Measurements from ENCODE around the gene TNFAIP8L3. TPM values are rescaled to one million over a fixed set of nuclear protein-coding genes. Genes with fewer than 3 reads are reported as not detected.

Gene TNFAIP8L3
- total and polyA plus RNA-seq, 5 donors from 2014 or later = not detected

GRCh38 chr15:51065781-51066180 lies 28.9 kb downstream of the TNFAIP8L3 start:
- H3K27me3 ChIP-seq (ENCODE audit: control insufficient read depth, insufficient read depth, low read length) = peaks cover 4% of the 10 kb centered on the region
- no peaks in the 10 kb centered on the region for H3K9me3 ChIP-seq (ENCODE audit: control insufficient read depth in 2 of 2, low read length in 2 of 2)
- H3K4me1 Mint-ChIP-seq = peaks cover 0 to 3% (median 1%) of the 10 kb centered on the region in 4 donors
- no peaks in the 10 kb centered on the region for H3K4me1 ChIP-seq (ENCODE audit: control insufficient read depth, insufficient read depth, low read length, poor library complexity, severe bottlenecking)
- H3K9me3 Mint-ChIP-seq = no peaks in the 10 kb centered on the region
- H3K4me3 Mint-ChIP-seq = no peak overlapping the region
- H3K27ac ChIP-seq (ENCODE audit: insufficient read depth, low read length, poor library complexity, severe bottlenecking) = no peak overlapping the region
- peaks cover 10% of the 10 kb centered on the region for H3K27me3 Mint-ChIP-seq
- no peaks in the 10 kb centered on the region for H3K36me3 ChIP-seq (ENCODE audit: control insufficient read depth, insufficient read depth, low read length)
- no peak for DNase-seq
- no peak overlapping the region for H3K4me3 ChIP-seq (ENCODE audit: low read depth, low read length)
- ATAC-seq (ENCODE audit: low read depth in 2 of 2) = no peak
- no peaks in the 10 kb centered on the region for H3K36me3 Mint-ChIP-seq
- H3K27ac Mint-ChIP-seq = no peak overlapping the region

- H3K4me1 Mint-ChIP-seq = peaks cover 0 to under 1% (median under 1%) of the 10 kb centered on the region in 4 donors
Observed at GRCh38 chr15:51065261-51065660, 29.4 kb downstream of the TNFAIP8L3 start.

DNA sequence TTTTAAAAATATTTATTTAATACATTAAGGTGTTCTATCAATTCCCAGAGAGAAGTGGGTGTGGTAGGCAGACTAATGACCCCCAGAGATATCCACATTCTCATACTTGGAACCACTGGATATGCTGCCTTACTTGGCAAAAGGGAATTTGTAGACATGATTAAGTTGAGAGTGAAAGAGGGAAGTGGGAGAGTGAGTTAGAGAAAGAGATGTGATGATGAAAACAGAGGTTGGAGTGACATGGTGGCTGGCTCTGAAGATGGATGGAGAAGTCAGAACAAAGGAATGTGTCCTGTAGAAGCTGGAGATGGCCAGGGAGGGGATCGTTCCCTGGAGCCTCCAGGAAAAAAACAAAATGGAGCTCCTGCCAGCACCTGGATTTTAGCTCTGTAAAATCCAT lies 32.0 kb downstream of the TNFAIP8L3 start:
- H3K9me3 ChIP-seq (ENCODE audit: control insufficient read depth in 2 of 2, low read length in 2 of 2) = no peaks in the 10 kb centered on the region
- Mint-ChIP-seq H3K27ac (peak overlapping the region in 1 of 3 donors; percentile 18), H3K36me3 (no peaks in the 10 kb centered on the region), H3K4me3 (no peak overlapping the region), H3K9me3 (no peaks in the 10 kb centered on the region), H3K27me3 (peaks cover 14% of the 10 kb centered on the region), H3K4me1 (no peaks in the 10 kb centered on the region)
- H3K27ac ChIP-seq (ENCODE audit: insufficient read depth, low read length, poor library complexity, severe bottlenecking) = no peak overlapping the region
- DNase-seq (no peak), ATAC-seq (ENCODE audit: low read depth in 2 of 2) (no peak)
- no peaks in the 10 kb centered on the region for H3K36me3 ChIP-seq (ENCODE audit: control insufficient read depth, insufficient read depth, low read length)
- H3K4me3 ChIP-seq (ENCODE audit: low read depth, low read length) = no peak overlapping the region
- H3K4me1 ChIP-seq (ENCODE audit: control insufficient read depth, insufficient read depth, low read length, poor library complexity, severe bottlenecking) = no peaks in the 10 kb centered on the region
- H3K27me3 ChIP-seq (ENCODE audit: control insufficient read depth, insufficient read depth, low read length) = peaks cover 4% of the 10 kb centered on the region

More at GRCh38 chr15:51065261-51065660, 29.4 kb downstream of the TNFAIP8L3 start:
- Mint-ChIP-seq H3K27ac (no peak overlapping the region), H3K9me3 (no peaks in the 10 kb centered on the region), H3K27me3 (peaks cover 10% of the 10 kb centered on the region), H3K36me3 (no peaks in the 10 kb centered on the region), H3K4me3 (no peak overlapping the region)
- H3K27ac ChIP-seq (ENCODE audit: insufficient read depth, low read length, poor library complexity, severe bottlenecking) = no peak overlapping the region
- no peaks in the 10 kb centered on the region for H3K36me3 ChIP-seq (ENCODE audit: control insufficient read depth, insufficient read depth, low read length)
- no peak overlapping the region for H3K4me3 ChIP-seq (ENCODE audit: low read depth, low read length)
- DNase-seq (no peak), ATAC-seq (ENCODE audit: low read depth in 2 of 2) (no peak)
- no peaks in the 10 kb centered on the region for H3K4me1 ChIP-seq (ENCODE audit: control insufficient read depth, insufficient read depth, low read length, poor library complexity, severe bottlenecking)
- H3K9me3 ChIP-seq (ENCODE audit: control insufficient read depth in 2 of 2, low read length in 2 of 2) = no peaks in the 10 kb centered on the region
- peaks cover 4% of the 10 kb centered on the region for H3K27me3 ChIP-seq (ENCODE audit: control insufficient read depth, insufficient read depth, low read length)

- Mint-ChIP-seq H3K4me3 (no peak overlapping the region), H3K27ac (no peak overlapping the region), H3K27me3 (peaks cover 14% of the 10 kb centered on the region), H3K9me3 (no peaks in the 10 kb centered on the region), H3K4me1 (no peaks in the 10 kb centered on the region), H3K36me3 (no peaks in the 10 kb centered on the region)
- Histone ChIP-seq H3K9me3 (ENCODE audit: control insufficient read depth in 2 of 2, low read length in 2 of 2) (no peaks in the 10 kb centered on the region), H3K4me3 (ENCODE audit: low read depth, low read length) (no peak overlapping the region), H3K36me3 (ENCODE audit: control insufficient read depth, insufficient read depth, low read length) (no peaks in the 10 kb centered on the region), H3K27me3 (ENCODE audit: control insufficient read depth, insufficient read depth, low read length) (peaks cover 7% of the 10 kb centered on the region), H3K27ac (ENCODE audit: insufficient read depth, low read length, poor library complexity, severe bottlenecking) (no peak overlapping the region), H3K4me1 (ENCODE audit: control insufficient read depth, insufficient read depth, low read length, poor library complexity, severe bottlenecking) (no peaks in the 10 kb centered on the region)
- ATAC-seq (ENCODE audit: low read depth in 2 of 2) (no peak), DNase-seq (no peak)
Observed at GRCh38 chr15:51060030-51060673, 34.6 kb downstream of the TNFAIP8L3 start.

DNA sequence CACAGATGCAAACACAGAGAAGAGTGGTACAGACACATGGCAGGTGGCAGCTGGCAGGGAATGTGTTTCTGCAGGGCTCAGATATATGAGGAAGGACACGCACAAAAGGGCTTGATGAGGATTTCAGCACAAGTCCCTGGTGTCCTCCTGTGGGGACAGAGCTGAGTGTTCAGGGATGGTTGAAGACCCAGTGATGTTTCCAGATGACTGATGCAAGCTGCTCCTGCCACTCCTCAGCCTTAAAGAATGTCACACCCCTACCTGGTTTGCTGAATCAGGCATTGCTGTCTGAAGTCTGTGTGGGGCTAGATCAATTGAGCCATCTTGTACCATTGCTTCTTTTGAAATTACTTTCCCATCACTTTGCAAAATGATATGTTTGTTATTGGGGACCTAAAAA lies 40.2 kb downstream of the TNFAIP8L3 start:
- Histone ChIP-seq H3K9me3 (ENCODE audit: control insufficient read depth in 2 of 2, low read length in 2 of 2) (no peaks in the 10 kb centered on the region), H3K4me1 (ENCODE audit: control insufficient read depth, insufficient read depth, low read length, poor library complexity, severe bottlenecking) (no peaks in the 10 kb centered on the region), H3K36me3 (ENCODE audit: control insufficient read depth, insufficient read depth, low read length) (no peaks in the 10 kb centered on the region), H3K4me3 (ENCODE audit: low read depth, low read length) (no peak overlapping the region), H3K27me3 (ENCODE audit: control insufficient read depth, insufficient read depth, low read length) (peaks cover 3% of the 10 kb centered on the region), H3K27ac (ENCODE audit: insufficient read depth, low read length, poor library complexity, severe bottlenecking) (no peak overlapping the region)
- H3K9me3 Mint-ChIP-seq = no peaks in the 10 kb centered on the region
- H3K4me3 Mint-ChIP-seq = no peak overlapping the region
- no peaks in the 10 kb centered on the region for H3K4me1 Mint-ChIP-seq
- no peak for DNase-seq
- ATAC-seq (ENCODE audit: low read depth in 2 of 2) = no peak
- no peak overlapping the region for H3K27ac Mint-ChIP-seq
- no peaks in the 10 kb centered on the region for H3K36me3 Mint-ChIP-seq
- H3K27me3 Mint-ChIP-seq = peaks cover 10% of the 10 kb centered on the region

- Mint-ChIP-seq H3K9me3 (no peaks in the 10 kb centered on the region), H3K36me3 (no peaks in the 10 kb centered on the region), H3K4me1 (no peaks in the 10 kb centered on the region), H3K4me3 (no peak overlapping the region), H3K27me3 (peaks cover 12% of the 10 kb centered on the region), H3K27ac (no peak overlapping the region)
- no peak for ATAC-seq (ENCODE audit: low read depth in 2 of 2)
- Histone ChIP-seq H3K36me3 (ENCODE audit: control insufficient read depth, insufficient read depth, low read length) (no peaks in the 10 kb centered on the region), H3K4me3 (ENCODE audit: low read depth, low read length) (no peak overlapping the region), H3K9me3 (ENCODE audit: control insufficient read depth in 2 of 2, low read length in 2 of 2) (no peaks in the 10 kb centered on the region), H3K27me3 (ENCODE audit: control insufficient read depth, insufficient read depth, low read length) (peaks cover 3% of the 10 kb centered on the region), H3K4me1 (ENCODE audit: control insufficient read depth, insufficient read depth, low read length, poor library complexity, severe bottlenecking) (no peaks in the 10 kb centered on the region), H3K27ac (ENCODE audit: insufficient read depth, low read length, poor library complexity, severe bottlenecking) (no peak overlapping the region)
- no peak for DNase-seq
Observed at GRCh38 chr15:51053571-51053970, 41.1 kb downstream of the TNFAIP8L3 start.

- no peaks in the 10 kb centered on the region for H3K36me3 ChIP-seq (ENCODE audit: control insufficient read depth, insufficient read depth, low read length)
- H3K27me3 Mint-ChIP-seq = peaks cover 14% of the 10 kb centered on the region
- no peaks in the 10 kb centered on the region for H3K4me1 Mint-ChIP-seq
- ATAC-seq (ENCODE audit: low read depth in 2 of 2) = no peak
- H3K9me3 ChIP-seq (ENCODE audit: control insufficient read depth in 2 of 2, low read length in 2 of 2) = no peaks in the 10 kb centered on the region
- H3K27ac Mint-ChIP-seq = no peak overlapping the region
- DNase-seq = no peak
- H3K27me3 ChIP-seq (ENCODE audit: control insufficient read depth, insufficient read depth, low read length) = peaks cover 3% of the 10 kb centered on the region
- no peaks in the 10 kb centered on the region for H3K9me3 Mint-ChIP-seq
- H3K4me1 ChIP-seq (ENCODE audit: control insufficient read depth, insufficient read depth, low read length, poor library complexity, severe bottlenecking) = no peaks in the 10 kb centered on the region
- H3K4me3 ChIP-seq (ENCODE audit: low read depth, low read length) = no peak overlapping the region
- no peak overlapping the region for H3K4me3 Mint-ChIP-seq
- no peak overlapping the region for H3K27ac ChIP-seq (ENCODE audit: insufficient read depth, low read length, poor library complexity, severe bottlenecking)
- H3K36me3 Mint-ChIP-seq = no peaks in the 10 kb centered on the region
Observed at GRCh38 chr15:51051776-51052175, 42.9 kb downstream of the TNFAIP8L3 start.

GRCh38 chr15:51049081-51049480 lies 45.6 kb downstream of the TNFAIP8L3 start:
- Mint-ChIP-seq H3K9me3 (no peaks in the 10 kb centered on the region), H3K27me3 (peaks cover 23% of the 10 kb centered on the region)

More at GRCh38 chr15:51049081-51049480, 45.6 kb downstream of the TNFAIP8L3 start:
- ATAC-seq (ENCODE audit: low read depth in 2 of 2) = no peak
- no peak overlapping the region for H3K27ac ChIP-seq (ENCODE audit: insufficient read depth, low read length, poor library complexity, severe bottlenecking)
- H3K4me3 ChIP-seq (ENCODE audit: low read depth, low read length) = no peak overlapping the region
- no peaks in the 10 kb centered on the region for H3K36me3 Mint-ChIP-seq
- no peak overlapping the region for H3K27ac Mint-ChIP-seq
- no peaks in the 10 kb centered on the region for H3K9me3 ChIP-seq (ENCODE audit: control insufficient read depth in 2 of 2, low read length in 2 of 2)
- H3K36me3 ChIP-seq (ENCODE audit: control insufficient read depth, insufficient read depth, low read length) = no peaks in the 10 kb centered on the region
- no peak overlapping the region for H3K4me3 Mint-ChIP-seq
- no peaks in the 10 kb centered on the region for H3K27me3 ChIP-seq (ENCODE audit: control insufficient read depth, insufficient read depth, low read length)
- no peaks in the 10 kb centered on the region for H3K4me1 ChIP-seq (ENCODE audit: control insufficient read depth, insufficient read depth, low read length, poor library complexity, severe bottlenecking)
- no peaks in the 10 kb centered on the region for H3K4me1 Mint-ChIP-seq
- DNase-seq = peak in 1 of 3 donors; percentile 5
